ENCODE measurements around the gene NTF3. TPM values are rescaled to one million over a fixed set of nuclear protein-coding genes. Genes with fewer than 3 reads are reported as not detected.

NTF3 gene
- total RNA-seq, 1 experiment from 2014 or later = not detected

GRCh38 chr12:5459051-5459782, 27.3 kb downstream of the NTF3 start:
- ATAC-seq = no peak

GRCh38 chr12:5460817-5461216, 28.9 kb downstream of the NTF3 start:
- in situ Hi-C loops (cut with HindIII; ENCODE audit: low pct_unique_long_range_greater_than_20kb, low sequenced_read_pairs) = no loop called here
- ChIA-PET POLR2A (no interaction called here), CTCF (no interaction called here)
- H3K4me1 ChIP-seq (ENCODE audit: control insufficient read depth, insufficient read depth, low read length) = no peaks in the 10 kb centered on the region
- TF ChIP-seq POLR2AphosphoS5 (IDR thresholded peaks at IDR 0.05; ENCODE audit: low read depth, low read length) = no peak
- TF ChIP-seq REST (IDR thresholded peaks at IDR 0.05; ENCODE audit: insufficient read depth in 1 of 2, low read depth in 2 of 2, low read length in 1 of 2) = no peak
- TF ChIP-seq CTCF (IDR thresholded peaks at IDR 0.05) = no peak
- no peak for TF ChIP-seq TCF7L2 (IDR thresholded peaks at IDR 0.05; ENCODE audit: low read depth, low read length)
- no peak for TF ChIP-seq SIN3A (IDR thresholded peaks at IDR 0.05; ENCODE audit: borderline replicate concordance, insufficient read depth, low read depth, low read length)
- H3K27ac ChIP-seq (ENCODE audit: low read length) = no peak overlapping the region
- H3K36me3 ChIP-seq (ENCODE audit: control insufficient read depth, insufficient read depth, low read length) = no peaks in the 10 kb centered on the region
- ATAC-seq = no peak
- H3K27me3 ChIP-seq (ENCODE audit: control insufficient read depth, insufficient read depth, low read length) = no peaks in the 10 kb centered on the region
- BruUV-seq (replicated peaks) = no TSS peak
- intact Hi-C loops (cut with micrococcal nuclease; ENCODE audit: unreplicated experiment) = no loop called here
- H3K9me3 ChIP-seq (ENCODE audit: control insufficient read depth, insufficient read depth, low read depth, low read length) = no peaks in the 10 kb centered on the region
- H3K4me3 ChIP-seq (ENCODE audit: low read depth in 2 of 2, low read length in 2 of 2) = no peak overlapping the region
- no peak for DNase-seq (ENCODE audit: low read depth, low spot score)

More at GRCh38 chr12:5459051-5459782, 27.3 kb downstream of the NTF3 start:
- Histone ChIP-seq H3K36me3 (ENCODE audit: control insufficient read depth, insufficient read depth, low read length) (no peaks in the 10 kb centered on the region), H3K4me3 (ENCODE audit: low read depth in 2 of 2, low read length in 2 of 2) (no peak overlapping the region), H3K9me3 (ENCODE audit: control insufficient read depth, insufficient read depth, low read depth, low read length) (no peaks in the 10 kb centered on the region), H3K27ac (ENCODE audit: low read length) (no peak overlapping the region), H3K4me1 (ENCODE audit: control insufficient read depth, insufficient read depth, low read length) (no peaks in the 10 kb centered on the region), H3K27me3 (ENCODE audit: control insufficient read depth, insufficient read depth, low read length) (no peaks in the 10 kb centered on the region)
- in situ Hi-C loops (cut with HindIII; ENCODE audit: low pct_unique_long_range_greater_than_20kb, low sequenced_read_pairs) = no loop called here
- TF ChIP-seq REST (IDR thresholded peaks at IDR 0.05; ENCODE audit: insufficient read depth in 1 of 2, low read depth in 2 of 2, low read length in 1 of 2) = no peak
- no peak for TF ChIP-seq CTCF (IDR thresholded peaks at IDR 0.05)
- TF ChIP-seq POLR2AphosphoS5 (IDR thresholded peaks at IDR 0.05; ENCODE audit: low read depth, low read length) = no peak
- no peak for TF ChIP-seq SIN3A (IDR thresholded peaks at IDR 0.05; ENCODE audit: borderline replicate concordance, insufficient read depth, low read depth, low read length)
- ChIA-PET POLR2A (no interaction called here), CTCF (no interaction called here)
- DNase-seq (ENCODE audit: low read depth, low spot score) = no peak
- intact Hi-C loops (cut with micrococcal nuclease; ENCODE audit: unreplicated experiment) = no loop called here
- BruUV-seq (replicated peaks) = no TSS peak

Measured in Panc1 (cell line).